ENCODE measurements around the gene DNAJB8.

The DNAJB8 gene

DNA sequence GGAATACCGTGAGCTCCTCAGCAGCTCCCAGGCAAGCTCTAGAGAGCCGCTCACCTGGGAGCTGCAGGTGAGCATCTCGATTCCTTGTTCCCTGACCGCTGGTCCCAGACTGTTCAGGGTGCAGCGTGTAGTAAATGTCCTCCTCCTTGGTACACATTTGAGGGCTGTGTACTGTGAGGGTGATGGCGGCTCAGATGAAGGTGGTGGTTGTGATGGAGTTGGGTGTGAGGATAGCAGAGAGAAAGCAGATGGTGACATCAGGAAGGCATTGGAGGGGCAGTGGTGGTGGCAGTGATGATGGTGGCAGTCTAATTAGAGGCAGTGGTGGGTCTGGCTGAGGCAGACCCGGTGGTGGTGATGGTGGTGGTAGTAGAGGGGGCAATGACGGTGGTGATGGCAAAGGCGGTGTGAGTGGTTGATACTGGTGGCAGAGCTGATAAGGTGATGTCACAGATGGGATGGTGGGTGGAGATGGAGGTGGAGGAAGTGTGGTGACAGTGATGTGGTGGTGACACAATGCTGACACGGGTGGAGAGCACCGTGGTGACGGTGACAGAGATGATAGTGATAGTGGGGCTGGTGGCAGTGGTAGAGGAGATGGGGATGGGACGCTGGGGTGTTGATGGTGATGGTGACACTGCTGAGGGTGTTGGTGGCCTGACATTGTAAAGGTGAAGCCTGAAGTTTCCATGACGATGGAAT lies at the start of gene DNAJB8:
TSS of gene DNAJB8 (minus strand) at position 51 of the 702 bp plus-strand sequence. CDS start 3,645 bp downstream, outside the sequence.
- no peak for DNase-seq (ENCODE audit: low spot score)

DNA sequence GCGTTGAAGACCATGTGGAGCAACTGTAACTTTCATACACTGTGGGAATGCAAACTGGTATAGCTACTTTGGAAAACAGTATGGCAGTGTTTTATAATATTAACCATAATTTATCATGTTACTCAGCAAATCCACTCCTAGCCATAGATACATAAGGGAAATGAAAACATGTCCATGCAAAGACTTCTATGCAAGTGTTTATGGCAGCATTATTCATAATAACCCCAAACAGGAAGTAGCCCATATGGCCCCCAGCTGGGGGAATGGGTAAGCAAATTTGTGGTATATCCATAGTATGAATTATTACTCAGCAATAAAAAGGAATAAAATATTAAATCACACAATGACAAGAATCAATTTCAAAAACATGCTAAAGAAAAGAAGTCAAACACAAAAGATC lies 49.3 kb upstream of the DNAJB8 start:
- DNase-seq (ENCODE audit: low spot score), result no peak

DNA sequence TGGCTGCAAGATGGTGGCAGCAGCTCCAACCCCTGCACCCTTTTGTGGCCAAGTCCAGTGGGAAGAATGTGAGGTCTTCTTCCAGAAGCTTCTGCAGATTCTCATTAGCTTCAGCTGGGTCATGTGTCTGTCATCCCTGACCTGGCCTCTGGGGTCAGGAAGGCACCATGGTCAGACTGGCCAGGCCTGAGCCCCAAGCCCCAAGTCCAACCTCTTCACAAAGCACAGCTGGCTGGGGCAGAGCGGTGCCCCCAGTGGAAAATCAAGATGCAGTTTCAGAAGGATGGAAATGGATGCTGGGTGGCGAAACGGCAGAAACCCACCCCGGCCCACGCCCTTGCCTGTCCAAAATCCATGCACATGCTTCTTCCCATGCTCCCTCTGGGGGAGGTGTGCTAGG lies 42.2 kb upstream of the DNAJB8 start:
- DNase-seq (ENCODE audit: low spot score), result no peak

DNA sequence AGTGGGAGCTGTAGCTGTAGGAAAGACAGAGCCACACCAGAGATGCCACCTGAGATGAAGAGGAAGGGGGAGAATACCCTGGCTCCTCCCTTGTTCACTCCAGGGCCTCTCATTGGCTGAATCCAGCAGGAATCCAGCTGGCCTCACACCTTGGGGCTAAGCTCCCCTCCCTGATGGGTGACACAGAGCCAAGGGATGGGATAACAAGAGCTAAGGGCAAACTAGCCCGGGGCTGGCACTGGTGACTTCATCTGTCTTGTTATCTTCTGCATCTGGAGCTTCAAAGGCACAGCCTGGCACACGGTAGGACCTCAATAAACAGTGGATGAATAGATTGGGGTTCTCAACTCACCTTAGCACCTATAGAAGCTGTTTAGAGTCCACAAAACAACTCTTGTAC lies 40.1 kb upstream of the DNAJB8 start:
- DNase-seq (ENCODE audit: low spot score), result no peak

DNA sequence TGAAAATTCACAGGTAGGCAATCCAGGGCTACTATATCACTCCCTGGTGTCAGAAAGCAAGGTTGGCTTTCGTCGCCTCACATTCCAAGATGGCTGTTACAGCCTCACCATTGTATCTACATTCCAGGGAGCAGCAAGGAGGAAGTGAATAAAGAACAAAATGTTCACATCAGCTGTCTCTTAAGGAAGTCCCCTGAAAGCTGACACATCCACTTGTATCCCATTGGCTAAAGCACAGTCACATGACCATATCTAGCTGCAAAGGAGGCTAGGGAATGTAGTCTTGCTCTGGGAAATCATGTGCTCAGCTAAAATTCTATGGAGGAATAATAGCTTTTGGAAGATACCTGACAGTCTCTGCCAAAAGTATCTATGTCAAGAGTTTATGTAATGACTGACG lies 39.1 kb upstream of the DNAJB8 start:
- DNase-seq (ENCODE audit: low spot score), result no peak

DNA sequence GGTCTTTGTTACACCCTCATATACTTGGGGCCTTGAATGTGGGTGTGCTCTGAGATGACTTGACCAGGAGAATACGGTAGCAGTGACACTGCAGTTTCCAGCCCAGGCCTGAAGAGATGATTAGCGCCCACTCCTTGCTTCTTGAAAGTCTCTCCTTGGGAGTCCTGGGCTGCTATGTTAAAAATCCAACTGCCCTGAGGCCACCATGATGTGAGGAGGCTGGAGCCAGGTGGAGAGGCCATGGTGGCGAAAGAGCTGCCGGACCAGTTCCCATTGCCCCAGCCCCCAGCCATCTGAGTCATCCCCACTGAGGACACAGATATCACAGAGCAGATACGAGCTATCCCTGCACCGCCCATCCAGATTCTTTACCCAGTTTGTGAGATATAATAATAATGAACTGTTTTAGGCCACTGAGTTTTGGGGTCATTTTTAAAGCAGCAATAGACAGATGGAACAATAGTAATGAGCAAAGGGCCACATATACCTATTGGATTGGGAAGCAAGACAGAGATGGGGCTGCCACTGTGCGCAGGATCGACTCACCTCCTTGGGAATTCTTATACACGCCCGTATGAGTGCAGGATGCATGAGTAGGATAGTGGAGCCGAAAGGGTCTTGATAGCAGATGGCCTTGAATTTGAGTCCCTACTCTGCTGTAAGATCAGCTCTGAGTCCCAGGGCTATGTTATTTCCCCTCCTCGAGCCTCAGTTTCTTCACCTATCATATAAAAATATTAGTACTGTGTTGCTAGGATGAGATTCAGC lies 38.5 kb upstream of the DNAJB8 start:
- DNase-seq (ENCODE audit: low spot score), result no peak

DNA sequence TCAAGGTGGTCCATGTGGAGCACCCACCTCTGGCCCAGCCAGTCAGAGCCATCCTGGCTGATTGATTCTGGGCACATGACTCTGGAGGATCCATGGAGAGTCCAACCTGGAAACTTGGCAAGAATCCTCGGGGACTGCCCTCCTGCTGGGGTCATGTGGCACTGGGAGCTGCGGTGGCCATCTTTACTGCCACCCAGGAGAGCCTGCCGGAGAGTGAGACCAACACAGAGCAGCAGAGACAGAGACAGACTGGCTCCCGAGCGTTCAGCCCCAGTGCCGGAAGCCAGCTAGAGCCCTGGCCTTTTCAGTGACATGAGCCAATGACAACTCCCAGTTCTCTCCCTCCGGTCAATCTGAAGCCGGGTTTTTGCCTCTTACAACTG lies 37.8 kb upstream of the DNAJB8 start:
- DNase-seq (ENCODE audit: low spot score), result no peak

DNA sequence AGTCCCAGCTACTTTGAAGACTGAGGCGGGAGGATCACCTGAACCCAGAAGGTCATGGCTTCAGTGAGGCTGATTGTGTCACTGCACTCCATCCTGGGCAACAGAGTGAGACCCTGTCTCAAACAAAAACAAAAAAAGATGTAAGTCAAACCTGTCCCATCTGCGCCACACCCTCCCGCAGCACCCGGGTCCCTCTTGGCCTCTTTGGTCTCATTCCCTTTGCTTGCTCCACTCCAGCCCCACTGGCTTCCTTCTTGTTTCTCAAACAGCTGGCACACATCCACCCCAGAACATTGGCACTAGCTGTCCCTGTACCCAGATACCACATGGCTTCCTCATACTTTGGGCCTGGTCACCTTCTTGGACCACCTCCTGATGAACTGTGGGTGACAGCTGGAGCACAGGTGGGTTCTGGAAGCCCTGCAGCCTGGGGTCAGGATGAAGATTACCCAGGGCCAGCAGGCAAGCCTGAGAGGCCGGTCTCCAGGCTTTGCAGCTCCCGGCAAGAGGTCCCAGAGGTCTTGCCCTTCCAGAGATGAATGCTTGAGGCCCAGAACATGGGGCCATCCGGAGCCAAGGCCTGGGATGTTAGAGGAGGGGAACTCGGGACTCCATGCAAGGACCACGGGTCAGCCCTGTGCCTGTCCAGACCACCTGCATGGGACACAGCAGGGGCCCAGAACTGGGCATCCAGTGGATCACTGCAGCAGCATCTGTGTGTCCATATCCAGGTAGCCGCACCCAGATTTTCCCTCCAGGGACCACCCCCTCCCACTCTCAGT lies 37.3 kb upstream of the DNAJB8 start:
- DNase-seq (ENCODE audit: low spot score), result no peak

DNA sequence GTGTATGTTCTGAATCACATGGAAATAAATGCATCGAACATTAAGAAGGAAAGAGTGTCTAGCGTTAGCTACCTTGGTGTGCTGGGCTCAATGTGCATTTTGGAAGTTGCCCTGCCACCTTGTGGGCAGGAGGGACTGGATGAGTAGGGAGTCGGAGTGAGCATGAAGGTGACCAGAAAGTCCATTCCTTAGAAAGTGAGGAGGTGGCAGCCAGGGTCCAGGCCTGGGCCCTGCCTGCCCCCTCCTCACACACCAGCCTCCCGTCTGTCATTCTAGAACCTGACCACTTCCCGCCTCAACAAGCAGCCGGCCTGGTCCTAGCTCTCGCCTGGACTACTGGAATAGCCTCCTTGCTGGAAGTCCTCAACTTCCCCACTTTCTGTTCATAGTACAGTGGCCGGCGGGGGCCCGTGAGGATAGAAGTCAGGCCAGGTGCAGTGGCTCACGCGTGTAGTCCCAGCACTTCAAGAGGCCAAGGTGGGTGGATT lies 36.5 kb upstream of the DNAJB8 start:
- DNase-seq (ENCODE audit: low spot score), result no peak

DNA sequence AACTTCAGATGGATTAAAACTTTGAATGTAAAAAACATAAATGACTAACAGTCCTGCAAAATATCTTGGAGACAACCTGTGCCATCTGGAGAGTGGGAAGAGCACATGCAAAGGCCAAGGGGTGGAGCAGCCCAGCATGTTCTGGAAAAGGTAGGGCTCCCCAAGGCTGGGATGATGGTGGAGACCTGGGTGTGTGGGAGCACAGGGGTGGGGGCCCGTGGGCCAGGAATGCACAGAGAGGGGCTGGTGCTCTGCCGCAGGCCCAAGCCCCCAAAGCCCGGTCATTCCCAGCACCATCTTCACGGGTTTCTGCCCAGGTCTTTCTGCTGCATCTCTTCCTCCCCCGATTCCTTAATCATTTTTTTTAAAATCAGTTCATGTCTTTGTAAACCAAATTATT lies 36.0 kb upstream of the DNAJB8 start:
- no peak for DNase-seq (ENCODE audit: low spot score)

DNA sequence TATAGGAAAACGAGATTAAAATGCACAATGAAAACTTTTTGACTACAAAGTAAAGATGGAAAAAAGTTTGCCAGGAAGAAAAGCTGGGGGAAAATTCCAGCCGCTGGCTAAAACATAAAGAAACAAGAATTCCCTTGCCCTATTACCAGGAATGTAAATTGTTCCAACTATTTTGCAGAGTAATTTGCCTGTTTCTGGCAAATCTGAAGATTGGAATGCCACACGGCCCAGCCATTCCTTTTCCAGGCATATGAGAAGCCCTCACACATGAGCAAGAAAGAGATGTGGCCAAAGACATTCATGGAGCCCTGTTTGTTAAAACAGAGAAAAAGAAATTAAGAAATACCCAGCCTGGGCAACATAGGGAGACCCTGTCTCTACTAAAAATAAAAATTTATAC lies 34.7 kb upstream of the DNAJB8 start:
- no peak for DNase-seq (ENCODE audit: low spot score)

DNA sequence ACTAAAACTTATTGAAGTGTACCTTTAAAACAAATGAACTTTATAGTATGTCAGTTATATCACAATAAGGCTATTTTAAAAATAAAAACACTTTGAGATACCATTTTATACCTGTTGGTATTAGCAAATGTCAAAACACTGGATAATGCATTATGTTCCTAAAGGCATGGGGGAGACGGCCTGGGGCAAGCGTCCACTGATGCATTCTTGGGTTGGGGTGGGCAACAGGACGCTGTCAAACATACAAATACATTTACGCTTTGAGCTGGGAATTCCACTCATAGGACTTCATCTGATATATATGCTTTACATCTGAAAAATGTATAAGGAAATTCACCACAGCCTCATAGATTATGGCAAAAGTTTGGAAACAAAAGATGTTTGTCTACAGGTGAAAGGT lies 33.9 kb upstream of the DNAJB8 start:
- no peak for DNase-seq (ENCODE audit: low spot score)

DNA sequence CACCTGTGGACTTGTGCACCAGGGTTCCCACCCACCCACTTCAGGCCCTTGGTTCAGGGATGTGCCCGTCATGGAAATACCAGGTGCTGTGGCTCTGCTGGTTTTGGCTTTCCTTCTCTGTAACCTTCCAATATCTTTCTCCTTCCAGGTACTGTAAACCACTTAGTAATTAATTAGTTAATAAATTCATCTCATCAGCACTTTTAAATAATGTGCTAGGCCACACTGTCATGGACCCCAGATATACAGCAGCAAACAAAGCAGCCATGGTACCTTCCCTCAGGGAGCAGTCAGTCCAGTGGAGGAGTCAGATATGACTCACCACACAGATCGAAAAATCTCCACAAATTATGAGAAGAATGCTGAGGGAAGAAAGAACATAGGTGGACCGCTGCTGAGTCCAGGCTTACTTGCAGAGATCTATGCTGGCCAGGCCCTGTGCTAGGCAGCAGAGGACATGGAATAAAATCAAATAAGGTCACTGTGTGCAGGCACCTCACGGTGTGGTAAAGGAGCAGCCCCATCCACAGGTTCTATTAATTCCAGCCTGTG lies 33.1 kb upstream of the DNAJB8 start:
- peak; percentile 37 for DNase-seq (ENCODE audit: low spot score)

DNA sequence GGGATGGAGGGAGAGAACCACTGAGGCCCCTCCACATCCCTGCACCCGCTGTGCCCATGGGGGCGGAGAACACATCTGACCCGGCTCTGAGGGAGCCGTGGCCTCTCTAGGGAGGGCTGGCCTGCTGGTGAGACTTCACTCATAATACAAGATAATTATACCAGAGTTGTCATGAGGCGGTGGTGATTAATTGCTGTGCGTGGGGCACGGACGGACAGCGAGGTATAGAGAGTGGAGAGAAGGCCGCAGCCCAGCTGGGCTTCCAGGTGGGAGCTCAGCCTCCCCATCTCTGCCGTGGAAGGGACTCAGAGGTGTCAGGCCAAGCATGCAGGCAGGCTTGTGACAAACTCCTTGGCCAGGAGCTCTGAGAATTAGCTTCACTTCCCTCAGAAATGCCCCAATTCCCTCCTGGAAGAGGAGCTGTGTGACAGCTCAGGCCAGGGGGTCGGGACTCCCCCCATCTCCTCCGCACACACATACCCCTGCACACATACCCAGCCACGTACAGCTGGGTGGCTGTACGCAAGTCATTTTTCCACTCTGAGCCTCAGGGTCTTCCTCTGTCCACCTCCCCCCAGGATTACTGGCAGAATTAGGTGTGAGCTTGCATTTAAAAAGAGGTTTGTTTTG lies 32.3 kb upstream of the DNAJB8 start:
- no peak for DNase-seq (ENCODE audit: low spot score)

DNA sequence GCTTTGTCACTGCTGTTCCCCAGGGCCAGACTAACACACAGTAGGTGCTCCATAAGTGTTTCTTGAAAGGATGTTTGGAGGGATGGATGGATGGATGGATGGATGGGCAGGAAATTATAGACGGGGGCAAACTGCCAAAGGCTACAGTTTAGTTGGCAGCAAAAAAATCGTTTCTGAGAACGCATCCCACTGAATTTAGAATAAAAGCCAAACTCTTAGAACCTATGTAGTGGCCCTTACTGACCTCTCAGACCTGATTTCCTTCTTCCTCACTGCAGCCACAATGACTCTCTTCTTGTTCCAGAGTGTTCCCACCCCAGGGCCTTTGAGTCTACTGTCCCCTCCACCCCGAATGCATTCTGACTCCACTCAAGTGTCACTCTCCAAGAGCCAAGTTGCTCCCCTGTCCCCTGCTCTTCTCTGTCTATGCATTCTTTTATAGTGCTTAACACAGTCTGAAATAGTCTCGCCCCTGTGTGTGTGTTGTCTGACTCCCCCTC lies 31.5 kb upstream of the DNAJB8 start:
- DNase-seq (ENCODE audit: low spot score), result no peak

DNA sequence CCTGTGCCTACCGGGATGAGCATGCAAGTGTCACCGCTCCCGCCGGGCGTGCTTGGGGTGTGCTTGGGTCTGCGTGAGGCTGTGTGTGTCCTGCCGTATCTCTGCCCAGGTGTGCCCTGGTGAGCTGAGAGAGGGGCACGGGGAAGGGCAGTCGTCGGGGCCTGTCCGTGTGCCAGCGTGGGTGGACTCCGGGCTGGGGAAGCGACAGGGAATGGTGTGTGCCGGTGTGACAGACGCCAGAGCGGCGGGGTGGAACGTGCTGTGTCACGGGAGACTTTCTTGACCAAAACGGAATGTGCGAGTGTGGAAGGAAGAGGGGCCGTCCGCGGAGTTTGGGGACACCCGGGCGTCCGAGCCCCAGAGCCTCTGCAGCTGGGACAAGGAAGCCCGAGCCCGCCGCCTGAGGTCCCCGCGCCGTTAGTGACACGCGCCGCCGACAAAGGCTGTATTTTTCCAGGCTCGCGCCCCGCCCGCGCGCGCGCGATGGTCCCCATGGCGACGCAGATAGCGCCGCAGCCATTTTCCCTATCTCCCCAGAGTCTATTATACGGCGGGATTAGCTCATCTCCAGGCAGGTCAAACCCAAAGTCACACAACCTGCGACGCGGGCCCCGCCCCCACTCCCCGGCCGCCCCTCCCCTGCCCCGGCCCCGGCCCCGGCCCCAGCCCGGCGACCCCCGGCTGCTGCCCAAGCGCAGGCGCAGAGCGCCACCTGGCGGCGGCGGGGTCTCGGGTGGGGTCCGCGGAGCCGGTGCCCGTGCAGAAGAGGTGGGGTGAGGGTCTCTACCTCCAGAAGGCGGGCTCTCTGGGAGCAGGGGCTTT lies 30.8 kb upstream of the DNAJB8 start:
- peak; percentile 68 for DNase-seq (ENCODE audit: low spot score)

DNA sequence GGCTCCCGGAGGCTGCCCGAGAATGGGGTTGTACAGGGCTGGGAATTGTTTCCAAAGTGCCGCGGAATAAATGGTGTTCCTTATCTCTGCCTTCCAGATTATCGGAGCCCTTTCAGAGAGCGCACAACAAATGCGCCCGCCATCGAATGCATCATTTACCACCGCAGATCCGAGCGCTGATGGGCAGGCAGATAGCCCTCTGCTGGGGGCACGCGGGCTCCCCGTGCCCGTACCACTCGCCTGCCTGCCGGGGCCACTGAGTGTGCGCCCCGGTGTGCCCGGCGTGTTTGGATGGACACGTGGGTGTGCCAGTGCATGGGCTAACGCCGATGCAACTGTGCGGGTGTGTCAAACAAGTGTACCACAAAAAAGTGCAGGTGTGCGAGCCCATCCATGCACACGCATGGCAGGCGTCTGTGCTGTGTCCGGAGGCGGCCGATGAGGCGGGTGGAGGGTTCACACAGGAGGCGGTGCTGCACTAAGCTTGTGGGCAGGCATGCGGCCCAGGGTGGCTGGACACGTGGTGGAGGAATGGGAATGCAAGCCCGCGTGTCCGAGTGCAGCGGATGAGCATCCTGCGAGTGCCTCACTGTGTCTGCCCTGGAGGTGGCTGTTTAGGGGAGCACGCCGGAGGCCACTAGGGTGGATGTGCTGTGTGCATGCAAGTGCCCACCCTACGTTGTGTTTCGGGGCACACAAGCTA lies 30.1 kb upstream of the DNAJB8 start:
- DNase-seq (ENCODE audit: low spot score), result peak; percentile 34

DNA sequence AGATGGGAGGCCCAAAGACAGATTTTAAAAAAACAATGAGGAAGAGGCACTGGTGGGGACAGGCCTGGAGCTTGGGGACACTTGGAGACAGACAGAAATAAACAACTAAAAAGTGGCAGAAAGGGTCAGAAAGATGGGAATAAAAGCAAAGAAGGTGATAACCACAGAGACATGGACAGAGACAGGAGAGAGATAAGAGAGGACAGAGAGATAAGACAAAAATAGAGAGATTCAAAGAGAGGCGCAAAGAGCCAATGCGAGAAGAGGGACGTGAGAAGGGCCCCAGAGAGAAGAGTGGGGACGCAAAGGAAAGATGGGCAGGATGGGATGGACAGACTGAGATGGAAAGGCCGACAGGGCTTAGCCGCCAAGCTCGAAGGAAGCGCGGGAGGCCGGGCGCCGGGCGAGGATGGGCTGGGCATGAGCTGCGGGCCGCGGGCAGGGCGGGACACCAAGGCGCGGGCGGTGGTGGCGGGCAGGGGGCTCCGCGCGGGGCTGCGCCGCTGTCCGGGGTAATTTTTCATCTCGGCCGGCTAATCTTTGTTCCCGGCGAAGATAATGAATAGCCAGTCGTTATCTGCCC lies 29.4 kb upstream of the DNAJB8 start:
- no peak for DNase-seq (ENCODE audit: low spot score)

DNA sequence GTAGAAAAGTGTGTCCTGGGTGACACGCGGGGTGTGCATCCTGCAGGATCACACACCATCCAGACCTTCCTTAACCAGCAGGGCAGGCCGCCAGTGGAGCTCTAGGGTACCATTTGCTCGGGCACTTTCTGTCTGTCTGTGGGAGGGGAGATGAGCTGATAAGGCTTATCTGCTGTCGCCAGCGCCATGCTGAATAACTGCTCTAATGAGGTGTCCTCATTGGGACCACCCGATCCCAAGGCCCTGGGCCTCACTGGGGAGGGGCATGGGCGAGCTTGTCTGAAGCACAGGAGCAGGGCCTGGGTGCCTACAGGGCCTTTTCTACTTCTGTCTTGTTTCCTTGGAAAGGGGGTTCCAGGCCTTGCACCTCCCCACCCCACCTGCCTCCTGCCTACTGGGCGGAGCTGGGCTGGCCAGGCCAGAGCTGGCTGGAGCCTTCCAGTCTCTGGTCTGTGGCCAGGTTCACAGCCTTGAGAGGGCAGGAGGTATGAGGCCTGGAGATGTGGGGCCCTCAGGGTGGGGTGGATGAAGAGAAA lies 28.8 kb upstream of the DNAJB8 start:
- DNase-seq (ENCODE audit: low spot score), result no peak

DNA sequence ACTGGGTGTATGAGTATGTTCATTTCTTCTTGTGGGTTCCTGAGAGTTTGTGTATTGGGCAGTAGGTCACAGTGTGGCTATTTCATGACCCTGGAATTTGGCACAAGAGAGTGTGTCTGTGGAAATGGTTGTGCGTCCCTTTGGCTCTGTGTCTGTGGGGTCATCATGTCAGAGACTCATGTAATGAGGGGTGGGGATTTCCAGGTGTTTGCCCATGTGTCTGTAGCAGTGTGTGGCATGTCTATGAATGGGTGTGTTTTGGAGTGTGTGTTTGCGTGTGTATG lies 27.6 kb upstream of the DNAJB8 start:
- no peak for DNase-seq (ENCODE audit: low spot score)

Data from AG08395 (cell line).